Myocyte (in vitro differentiated cells): ENCODE data around the gene TTBK2. TPM values are rescaled to one million over a fixed set of nuclear protein-coding genes. Genes with fewer than 3 reads are reported as not detected.
A peak's percentile ranks its signal among the peaks of the same experiment; 100 is the strongest.

Experiments
- DNase-seq: peaks from one replicate; pipeline ENCODE4 v3.0.0-alpha.2; 2012; ENCODE audit warnings: low read depth
- total RNA-seq: library from RNA; depleted of rRNA; stranded (reverse); fragments of >200 nt; gene quantifications from 2 replicates; pipeline ENCODE4 v1.2.3, GENCODE V29; 2014

The TTBK2 gene
- total RNA-seq, 1 donor from 2014 or later = 14.6 TPM

DNA sequence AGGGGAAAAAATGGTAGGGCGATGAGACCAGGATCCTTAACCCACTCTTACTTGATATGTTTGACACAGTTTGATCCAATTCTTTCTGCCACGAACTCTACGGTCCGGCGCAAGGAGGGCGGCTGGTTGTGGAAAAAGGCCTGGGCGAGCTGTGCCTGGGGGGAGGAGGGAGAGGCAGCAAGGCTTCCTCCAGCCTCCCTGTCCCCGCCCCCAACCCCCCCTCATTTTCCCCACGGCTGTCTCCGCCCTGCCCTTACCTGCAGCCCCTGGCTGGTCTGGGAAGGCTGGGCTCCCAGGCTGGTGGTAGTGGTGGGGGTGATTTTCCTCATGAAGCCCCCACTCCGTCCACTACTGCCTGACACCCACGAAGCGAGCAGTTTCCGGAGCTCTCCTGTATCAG is 191.6 kb downstream of the TTBK2 start:
- DNase-seq = no peak

DNA sequence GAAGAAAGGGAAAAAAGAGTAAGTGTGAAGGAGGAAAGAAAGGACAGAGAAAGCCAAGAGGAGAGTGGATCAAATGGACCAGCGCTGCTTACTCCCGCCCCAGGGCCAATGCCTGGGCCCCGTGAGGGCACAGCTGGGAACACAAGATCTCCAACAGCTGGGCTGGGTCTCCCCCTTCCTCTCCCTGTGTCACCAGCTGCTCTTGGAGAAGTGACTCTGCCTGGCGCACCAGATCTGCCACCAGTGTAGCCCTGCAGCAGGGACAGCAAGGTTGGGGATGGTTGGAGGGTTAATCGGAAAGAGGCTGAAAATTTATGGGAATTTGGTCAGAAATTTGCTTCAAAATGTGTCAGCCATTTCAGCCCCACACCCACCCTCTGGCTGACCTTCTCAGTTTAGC is 192.0 kb downstream of the TTBK2 start:
- DNase-seq = peak; percentile 19

DNA sequence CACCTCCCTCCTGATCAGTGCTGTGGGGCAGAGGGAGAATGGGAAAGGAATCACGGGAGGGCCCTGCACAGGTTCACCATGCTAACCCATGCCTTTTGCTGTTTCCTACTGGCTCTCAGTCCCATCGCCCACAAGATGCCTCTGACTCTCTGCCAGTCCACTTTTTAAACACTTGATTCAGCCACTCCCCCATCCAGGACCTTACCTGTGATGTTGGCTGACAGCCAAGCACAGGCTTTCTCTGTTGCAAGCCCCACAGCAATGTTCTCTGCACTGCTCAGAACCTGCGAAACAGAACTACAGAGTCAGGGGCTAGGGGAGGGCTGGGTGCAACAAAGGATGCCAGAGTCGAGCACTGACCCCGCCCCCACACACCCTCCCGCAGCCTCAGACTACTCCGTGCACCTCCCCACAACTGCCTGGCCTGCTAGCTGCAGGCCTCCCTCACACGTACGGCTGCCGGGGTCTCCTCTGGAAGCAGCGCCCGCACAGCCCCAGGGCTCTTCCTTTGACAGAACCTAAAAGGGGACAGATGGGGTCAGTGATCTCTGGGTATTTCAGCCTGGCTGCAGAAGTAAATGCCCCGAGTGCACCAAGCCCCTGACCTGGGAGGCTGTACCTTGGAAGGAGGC is 192.7 kb downstream of the TTBK2 start:
- no peak for DNase-seq

DNA sequence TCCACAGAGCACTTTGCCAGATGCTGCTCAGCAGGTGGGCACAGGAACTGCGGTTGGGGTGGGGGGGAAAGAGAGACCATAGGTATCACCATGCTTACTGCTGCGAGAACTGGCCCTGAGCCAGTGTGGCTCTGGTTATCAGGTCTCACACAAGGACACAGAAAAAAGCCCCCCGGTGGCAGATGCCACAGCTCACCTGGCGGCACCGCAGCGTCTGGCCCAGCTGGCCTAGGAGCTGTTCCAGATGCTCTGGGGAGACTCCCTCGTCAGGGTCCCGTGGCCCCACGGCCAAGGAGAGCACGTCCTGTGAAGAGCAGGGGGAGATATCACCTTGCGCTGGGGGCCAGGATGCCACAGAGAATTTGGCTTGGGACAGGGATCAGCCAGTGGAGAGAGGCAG is 194.5 kb downstream of the TTBK2 start:
- DNase-seq = no peak

DNA sequence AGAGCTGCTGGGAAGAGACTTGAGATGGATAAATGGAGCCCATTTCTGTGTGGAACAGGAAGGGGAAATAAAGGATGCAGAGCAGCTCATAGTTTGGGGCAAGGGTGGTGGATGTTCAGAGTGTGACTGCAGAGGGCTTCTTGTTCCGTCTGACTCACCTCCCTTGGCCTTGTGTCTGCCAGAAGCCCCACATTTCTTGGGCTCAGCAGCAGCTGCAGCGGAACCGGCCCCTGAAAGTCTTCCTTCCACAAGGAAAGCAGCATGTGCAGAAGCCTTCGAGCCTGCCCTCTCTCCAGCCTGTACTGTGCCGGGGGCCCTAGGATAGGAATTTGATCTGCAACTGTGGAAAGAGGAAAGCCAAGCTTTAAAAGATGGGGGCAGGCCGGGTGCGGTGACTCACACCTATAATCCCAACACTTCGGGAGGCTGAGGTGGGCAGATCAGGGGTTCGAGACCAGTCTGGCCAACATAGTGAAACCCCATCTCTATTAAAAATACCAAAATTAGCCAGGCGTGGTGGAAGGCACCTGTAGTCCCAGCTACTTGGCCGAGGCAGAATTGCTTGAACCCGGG is 195.2 kb downstream of the TTBK2 start:
- peak; percentile 26 for DNase-seq

DNA sequence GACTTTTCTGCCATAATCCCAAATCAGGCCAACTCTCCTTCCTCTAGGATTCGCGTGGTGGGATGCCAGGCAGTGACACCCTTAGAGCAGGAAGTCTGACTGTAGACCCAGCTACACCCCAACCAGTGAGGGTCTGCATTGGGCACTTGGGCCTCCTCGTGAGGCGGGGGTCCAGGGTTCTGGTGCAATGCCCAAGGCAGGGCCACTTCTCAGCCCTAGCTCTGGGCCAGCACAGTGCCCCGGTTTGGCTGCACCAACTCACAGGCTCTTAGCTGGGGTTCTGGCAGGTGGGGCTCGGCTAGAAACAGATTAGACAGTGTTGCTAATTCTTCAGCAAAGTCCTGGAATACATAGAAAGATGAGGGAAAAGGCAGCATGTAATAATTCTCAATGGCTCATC is 196.3 kb downstream of the TTBK2 start:
- no peak for DNase-seq

DNA sequence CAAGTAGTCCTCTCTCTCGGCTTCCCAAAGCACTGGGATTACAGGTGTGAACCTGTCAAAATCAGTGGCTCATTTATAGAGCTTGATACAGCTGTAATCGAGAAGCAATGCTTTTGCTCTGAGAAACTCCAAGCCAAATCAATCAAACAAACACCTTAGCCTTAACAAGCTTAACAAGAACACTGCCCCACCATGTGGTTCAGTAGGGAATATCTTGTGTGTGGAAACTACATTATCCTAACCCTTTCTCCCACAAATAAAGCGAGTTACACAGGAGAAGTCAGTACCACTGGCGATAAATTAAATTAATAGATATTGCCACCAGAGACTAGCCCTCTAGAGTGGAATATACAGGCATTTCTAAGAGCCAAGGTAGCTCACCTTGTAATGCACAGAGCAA is 197.5 kb downstream of the TTBK2 start:
- DNase-seq = no peak

DNA sequence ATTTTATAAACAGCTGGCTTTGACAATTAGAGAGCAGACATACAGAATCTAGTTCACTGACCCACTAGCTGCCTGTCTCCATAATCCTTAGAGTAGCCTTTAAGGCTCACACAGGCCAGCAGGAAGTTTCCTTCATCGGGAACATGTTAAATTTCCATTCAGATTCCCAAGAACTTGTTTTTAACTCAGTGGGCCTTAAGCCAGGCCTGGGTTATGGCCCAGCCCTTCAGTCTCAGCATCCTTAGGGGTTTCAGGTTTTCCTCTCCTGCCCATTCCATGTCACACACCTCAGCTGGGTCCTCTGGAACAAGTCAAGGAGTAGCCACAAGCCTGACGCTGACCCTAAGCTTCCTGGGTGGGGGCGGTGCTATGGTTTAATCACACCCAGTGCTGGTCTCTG is 198.7 kb downstream of the TTBK2 start:
- DNase-seq = no peak

DNA sequence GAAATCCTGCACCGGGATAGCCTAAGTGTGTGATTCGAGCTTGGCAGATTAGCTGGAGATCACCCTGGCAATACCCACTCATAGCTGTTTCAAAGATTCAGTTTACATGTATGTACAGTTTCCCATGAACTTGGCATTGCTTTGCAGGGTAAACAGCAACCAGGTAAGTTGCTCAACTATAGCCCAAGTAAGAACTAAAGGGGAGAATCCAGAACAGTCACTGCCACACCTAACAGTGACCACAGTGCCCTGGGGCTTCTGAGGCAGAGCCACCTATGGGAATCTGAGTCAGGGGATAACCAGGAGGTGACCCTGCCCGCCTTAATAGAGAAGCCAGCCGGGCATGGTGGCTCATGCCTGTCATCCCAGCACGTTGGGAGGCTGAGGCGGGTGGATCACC is 199.6 kb downstream of the TTBK2 start:
- DNase-seq = no peak

DNA sequence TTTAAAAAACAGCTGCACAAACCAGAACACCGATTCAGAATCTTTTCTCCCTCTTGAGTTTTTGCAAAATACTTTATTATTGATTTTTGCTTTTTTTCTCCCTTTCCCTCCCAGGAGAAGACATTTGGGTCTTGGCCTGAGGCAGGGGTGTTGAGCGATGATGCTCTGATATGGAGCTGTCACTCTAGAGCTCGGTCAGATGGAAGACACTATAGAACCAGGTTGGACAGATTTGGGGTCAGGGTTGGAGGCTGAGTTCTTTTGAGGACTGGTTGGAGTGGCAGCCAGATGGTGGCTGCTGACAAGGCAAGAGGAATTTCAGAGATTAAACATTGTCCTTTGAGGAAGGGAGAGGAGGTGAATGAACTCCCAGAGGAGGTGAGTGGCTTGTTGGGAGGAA is 200.5 kb downstream of the TTBK2 start:
- DNase-seq = no peak

DNA sequence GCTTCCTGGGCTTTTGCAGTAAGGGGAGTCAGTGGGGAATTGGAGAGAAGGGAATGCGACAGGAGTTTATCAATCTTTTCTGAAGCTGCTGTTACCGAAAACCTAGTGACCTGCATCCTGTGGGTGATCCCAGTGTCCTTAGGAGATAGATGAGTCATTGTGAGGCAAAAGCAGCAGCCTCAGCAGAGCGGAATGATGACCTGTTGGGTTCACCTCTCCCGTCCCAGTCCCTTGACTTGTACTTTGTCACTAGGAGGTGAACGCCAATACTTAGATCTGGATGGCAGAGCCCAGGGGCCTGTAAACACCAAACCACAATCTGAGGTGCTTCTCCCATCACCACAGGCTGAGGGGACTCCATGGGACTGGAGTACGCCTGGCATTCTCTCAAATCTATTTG is 201.5 kb downstream of the TTBK2 start:
- DNase-seq = no peak

DNA sequence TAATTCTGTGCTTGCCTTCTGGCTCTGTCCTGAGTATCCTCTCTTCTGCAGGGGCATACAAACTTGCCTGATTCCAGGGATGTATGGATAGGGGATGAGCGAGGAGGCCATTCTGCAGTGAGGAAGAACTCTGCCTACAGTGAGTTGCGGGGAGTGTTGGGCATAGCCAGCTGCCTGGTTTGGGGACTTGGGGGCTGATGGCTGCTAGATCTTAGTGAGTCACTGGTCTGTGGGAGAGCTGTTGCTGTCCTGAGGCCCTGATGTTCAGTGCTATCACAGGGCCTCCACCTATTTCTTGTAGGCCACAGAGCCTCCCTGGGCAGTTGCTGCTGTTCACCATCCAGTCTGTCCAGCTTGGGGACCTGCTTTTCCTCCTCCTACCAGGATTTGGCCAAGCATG is 204.0 kb downstream of the TTBK2 start:
- peak; percentile 36 for DNase-seq

DNA sequence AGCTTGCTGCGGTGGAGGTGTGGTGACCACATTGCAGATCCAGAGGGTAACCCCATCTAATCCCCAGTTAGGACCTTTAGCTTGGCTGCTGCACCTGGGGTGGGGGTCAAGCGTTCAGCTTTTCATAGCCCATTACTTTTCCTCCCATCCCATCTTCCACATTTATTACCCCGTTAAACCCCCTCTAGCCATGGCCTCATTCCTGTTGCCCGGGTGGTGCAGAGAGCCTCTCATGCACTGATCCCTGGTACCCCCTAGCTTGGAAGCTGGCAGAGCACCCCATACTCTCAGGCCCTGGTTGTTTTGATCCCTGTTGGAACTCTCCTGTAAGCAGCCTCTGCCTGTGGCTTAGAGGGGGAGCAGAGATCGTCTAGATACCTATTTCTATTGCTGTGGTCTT is 204.5 kb downstream of the TTBK2 start:
- no peak for DNase-seq

DNA sequence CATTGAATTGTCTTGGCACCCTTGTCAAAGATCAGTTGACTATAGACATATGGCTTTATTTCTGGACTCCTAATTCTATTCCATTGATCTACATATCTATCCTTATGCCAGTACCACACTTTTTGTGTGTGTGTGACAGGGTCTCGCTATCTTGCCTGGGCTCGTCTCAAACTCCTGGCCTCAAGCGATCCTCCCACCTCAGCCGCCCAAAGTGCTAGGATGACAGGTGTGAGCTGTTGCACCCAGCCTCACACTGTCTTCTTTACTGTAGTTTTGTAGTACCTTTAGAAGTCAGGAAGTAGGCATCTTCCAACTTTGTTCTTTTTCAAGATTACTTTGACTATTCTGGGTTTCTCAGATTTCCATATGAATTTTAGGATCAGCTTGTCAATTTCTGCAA is 208.0 kb downstream of the TTBK2 start:
- no peak for DNase-seq

DNA sequence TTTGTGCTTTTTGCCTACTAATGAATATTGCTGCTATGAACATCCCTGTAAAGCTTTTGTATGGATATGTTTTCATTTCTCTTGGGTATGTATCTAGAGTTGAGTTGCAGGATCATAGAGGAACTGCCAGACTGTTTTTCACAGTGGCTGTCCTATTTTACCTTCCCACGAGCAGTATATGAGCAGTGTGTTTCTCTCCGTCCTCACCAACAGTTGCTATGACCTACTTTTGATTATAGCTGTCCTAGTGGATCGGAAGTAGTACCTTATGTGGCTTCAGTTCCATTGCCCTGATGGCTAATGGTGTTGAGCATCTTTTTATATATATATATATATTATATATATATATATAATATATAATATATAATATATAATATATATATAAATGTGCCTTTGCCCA is 208.8 kb downstream of the TTBK2 start:
- DNase-seq = no peak

DNA sequence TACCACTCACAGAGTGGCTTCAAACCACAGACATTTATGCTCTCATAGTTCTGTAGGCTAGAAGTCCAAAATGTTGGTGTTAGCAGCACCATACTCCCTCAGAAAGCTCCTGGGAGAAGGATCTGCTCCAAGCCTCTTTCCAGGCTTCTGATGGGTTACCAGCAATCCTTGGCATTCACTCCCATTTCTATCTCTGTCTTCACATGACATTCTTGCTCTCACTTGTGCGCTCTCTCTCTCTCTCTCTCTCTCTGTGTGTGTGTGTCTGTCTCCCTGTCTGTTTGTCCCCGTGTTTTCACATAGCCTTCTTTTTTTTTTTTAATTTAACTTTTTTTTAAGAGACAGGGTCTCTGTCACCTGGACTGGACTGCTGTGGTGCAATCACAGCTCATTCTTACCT is 209.9 kb downstream of the TTBK2 start:
- peak; percentile 21 for DNase-seq

DNA sequence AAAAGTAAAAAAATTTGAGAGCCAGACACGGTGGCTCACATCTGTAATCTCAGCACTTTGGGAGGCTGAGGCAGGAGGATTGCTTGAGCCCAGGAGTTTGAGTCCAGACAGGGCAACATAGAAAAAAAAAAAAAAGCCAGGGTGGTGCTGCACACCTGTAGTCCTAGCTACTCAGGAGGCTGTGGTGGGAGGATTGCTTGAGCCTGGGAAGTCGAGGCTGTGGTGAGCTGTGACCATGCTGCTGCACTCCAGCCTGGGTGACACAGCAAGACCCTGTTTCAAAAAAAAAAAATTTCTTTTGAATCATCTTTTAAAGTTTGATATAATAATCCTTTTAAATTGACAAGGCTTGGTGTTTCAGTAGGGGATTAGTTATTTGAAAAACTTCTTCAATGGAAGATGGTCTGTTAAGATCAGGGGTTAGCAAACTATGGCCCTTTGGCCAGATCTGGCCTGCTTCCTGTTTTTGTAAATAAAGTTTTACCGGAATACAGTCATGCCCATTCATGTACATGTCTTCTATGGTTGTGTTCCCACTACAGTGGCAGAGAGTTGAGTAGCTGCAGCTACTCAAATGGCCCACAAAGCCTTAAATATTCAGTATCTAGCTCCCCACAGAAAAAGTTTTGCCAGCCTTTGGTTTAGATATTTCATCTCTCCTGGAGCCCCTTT is 212.6 kb downstream of the TTBK2 start:
- DNase-seq = no peak

DNA sequence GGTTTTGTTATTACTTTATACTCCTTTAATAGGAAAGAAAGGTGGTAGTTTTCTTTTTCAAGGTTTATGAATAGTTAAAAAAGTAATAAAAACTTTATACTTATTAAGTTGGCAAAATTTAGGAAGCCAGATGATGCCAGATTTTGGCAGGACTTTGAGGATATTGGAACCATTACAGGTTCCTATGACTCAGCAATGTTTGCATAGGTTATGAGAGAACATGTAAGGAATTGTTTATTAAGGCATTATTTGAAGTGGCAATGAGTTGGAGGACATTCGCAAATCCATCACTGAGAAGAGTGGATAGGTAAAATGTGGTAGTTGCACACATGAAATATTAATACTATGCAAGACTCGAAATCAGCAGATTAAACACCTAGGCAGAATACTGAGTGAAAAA is 213.5 kb downstream of the TTBK2 start:
- no peak for DNase-seq

DNA sequence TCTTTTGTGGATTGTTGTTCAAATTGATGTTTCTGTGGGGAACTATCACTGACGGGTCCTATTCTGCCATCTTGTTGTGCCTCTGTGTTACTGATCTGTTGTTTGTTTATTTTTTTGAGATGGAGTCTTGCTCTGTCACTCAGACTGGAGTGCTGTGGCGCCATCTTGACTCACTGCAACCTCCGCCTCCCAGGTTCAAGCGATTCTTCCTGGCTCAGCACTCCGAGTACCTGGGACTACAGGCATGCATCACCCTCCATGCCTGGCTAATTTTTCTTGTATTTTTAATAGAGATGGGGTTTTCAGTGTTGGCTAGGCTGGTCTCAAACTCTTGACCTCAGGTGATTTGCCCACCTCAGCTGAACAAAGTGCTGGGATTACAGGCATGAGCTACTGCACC is 215.2 kb downstream of the TTBK2 start:
- no peak for DNase-seq

DNA sequence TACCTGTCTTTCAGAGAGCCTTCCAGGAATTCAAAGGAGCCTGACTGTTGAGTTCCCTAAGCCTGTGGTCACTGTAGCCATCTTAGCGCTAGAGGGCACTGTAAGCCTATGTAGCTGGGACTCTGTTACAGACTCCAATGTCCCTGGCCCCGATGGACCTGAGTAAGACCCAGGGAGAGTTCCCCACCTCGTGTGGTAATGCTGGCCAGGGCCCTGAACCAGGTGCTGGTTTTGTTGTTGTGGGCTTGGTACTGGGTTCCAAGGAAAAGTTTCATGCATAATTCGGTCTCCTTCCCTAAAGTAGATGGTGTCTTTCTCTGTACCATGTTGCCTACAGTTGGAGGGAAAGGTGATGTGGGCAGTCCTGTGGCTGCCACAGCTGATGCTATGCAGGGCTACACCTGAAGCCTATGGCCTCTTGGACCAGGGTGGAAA is 216.1 kb downstream of the TTBK2 start:
- DNase-seq = peak; percentile 71

DNA sequence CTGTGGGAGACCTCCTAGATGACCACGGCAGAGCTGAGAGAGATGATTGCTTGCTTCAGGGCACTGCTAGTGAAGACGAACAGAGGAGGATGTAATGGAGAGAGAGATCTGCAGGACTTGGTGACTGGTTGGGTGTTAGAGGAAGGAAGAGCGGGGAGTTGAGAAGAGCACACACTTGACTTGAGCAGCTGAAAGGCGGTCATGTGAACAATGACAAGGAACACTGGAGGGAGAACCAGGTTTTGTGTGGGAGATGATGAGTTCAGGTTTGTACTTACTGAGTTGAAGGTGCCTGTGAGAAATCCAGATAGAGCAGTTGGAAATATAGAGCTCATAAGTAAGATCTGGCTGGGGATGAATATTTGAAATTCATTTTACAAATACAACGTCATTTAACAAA is 224.0 kb downstream of the TTBK2 start:
- DNase-seq = no peak

DNA sequence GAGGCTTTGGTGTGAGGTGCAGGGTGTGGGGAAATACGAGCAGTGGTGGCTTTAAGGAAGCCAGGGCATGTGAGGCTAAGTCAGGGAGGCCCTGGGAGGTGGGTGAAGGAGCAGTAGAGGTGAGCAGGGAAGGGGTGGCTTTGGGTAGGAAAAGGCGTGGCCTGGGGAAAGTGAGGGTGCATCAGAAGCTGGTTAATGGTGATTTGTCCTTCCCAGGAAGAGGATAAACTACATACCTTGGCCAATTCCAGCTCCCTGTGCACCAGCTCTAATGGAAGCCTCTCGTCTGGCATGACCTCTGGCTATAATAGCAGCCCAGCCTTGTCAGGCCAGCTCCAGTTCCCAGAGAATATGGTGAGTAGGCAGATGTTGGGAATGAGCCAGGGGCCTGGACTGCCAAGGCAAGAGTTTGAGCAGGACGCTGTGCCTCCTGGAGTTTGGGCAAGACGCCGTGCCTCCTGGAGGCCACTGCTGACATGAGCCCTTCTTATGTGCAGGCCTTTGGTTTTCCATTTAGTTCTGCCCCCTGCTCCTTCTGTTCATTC is 225.0 kb downstream of the TTBK2 start:
- DNase-seq = no peak

DNA sequence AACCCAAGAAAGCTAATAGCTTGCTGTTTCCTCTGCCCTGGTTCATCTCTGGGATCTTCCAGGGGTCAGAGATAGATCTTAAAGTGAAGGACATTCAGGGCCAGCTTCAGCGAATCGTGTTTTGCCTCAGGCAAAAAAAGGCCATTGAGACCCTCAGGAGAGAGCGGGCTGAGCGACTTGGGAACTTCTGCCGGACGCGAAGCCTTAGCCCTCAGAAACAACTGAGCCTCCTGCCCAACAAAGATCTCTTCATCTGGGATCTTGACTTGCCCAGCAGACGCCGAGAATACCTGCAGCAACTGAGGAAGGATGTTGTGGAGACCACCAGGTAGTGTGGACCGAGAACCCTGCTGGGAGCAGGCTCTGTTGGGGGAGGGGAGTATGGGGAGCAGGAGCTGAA is 226.2 kb downstream of the TTBK2 start:
- DNase-seq = no peak
